NCI-H146 treated with DMSO at 0.1 percent for 48 hours (cell line): ENCODE data around the gene ITFG2.
"Not testable (repeated sequence)": the region's sequence is repeated elsewhere in the genome, so short reads cannot be mapped to it uniquely, and the experiment has no call there.

ENCODE experiments used
- DNase-seq: peaks from one replicate; lab custom pipeline; 2025; ENCODE audit not compliant: unreplicated experiment; lab: John Stamatoyannopoulos, UW

The ITFG2 gene

GRCh38 chr12:2858944-2859421, 46.5 kb downstream of the ITFG2 start:
- DNase-seq: no peak

GRCh38 chr12:2860170-2860569, 47.7 kb downstream of the ITFG2 start:
- no peak for DNase-seq

GRCh38 chr12:2862876-2863275, 50.4 kb downstream of the ITFG2 start:
- no peak for DNase-seq

GRCh38 chr12:2863402-2863801, 50.9 kb downstream of the ITFG2 start:
- not testable (repeated sequence) for DNase-seq

GRCh38 chr12:2864198-2864597, 51.7 kb downstream of the ITFG2 start:
- no peak for DNase-seq

- not testable (repeated sequence) for DNase-seq
Observed at GRCh38 chr12:2868986-2869632, 56.6 kb downstream of the ITFG2 start.
